ENCODE data around the gene PRSS53. TPM values are rescaled to one million over a fixed set of nuclear protein-coding genes. Genes with fewer than 3 reads are reported as not detected.

PRSS53 gene
- polyA plus RNA-seq, 3 donors, result 0.17 to 5.1 TPM; not detected in 1

- no peak overlapping the region for H2AFZ ChIP-seq (ENCODE audit: insufficient read depth, low read depth, low read length, poor library complexity, severe bottlenecking)
- Mint-ChIP-seq H3K9me3 (peaks cover 0 to 3% (median 0%) of the 10 kb centered on the region in 7 donors), H3K4me1 (peaks cover 14% of the 10 kb centered on the region), H3K36me3 (peaks cover 43 to 79% of the 10 kb centered on the region in 2 donors), H3K27me3 (ENCODE audit: low read depth in 3 of 3) (peaks cover 0 to 5% (median 1%) of the 10 kb centered on the region in 3 donors), H3K4me3 (no peak overlapping the region), H3K27ac (no peak overlapping the region)
- TF ChIP-seq CTCF (IDR thresholded peaks at IDR 0.05), result no peak
- no peak overlapping the region for H3K9ac ChIP-seq (ENCODE audit: insufficient read depth, low read length, poor library complexity, severe bottlenecking)
- no peaks in the 10 kb centered on the region for H3K9me3 ChIP-seq (replicated peaks in 1 of 2; ENCODE audit: control insufficient read depth in 1 of 2, insufficient read depth in 1 of 2, low read length in 2 of 2)
- no peak overlapping the region for H3K4me3 ChIP-seq (replicated peaks in 1 of 3; ENCODE audit: low read depth in 2 of 3, low read length in 3 of 3)
- WGBS (ENCODE audit: insufficient coverage), result 97% methylated on average over 52 of the region's 54 CpGs
- peaks cover 15% of the 10 kb centered on the region for H4K20me1 ChIP-seq (ENCODE audit: insufficient read depth, low read length)
- peaks cover 18% of the 10 kb centered on the region for H3K79me2 ChIP-seq (ENCODE audit: insufficient read depth, low read length)
- no peak overlapping the region for H3K4me2 ChIP-seq (replicated peaks; ENCODE audit: extremely low read depth, low read length, poor library complexity, severe bottlenecking)
- intact Hi-C loops (cut with micrococcal nuclease), result no loop called here
- no peak overlapping the region for H3K27ac ChIP-seq (ENCODE audit: low read depth in 1 of 2, low read length in 2 of 2)
- peaks cover 0 to 5% of the 10 kb centered on the region in 2 donors for H3K4me1 ChIP-seq (ENCODE audit: control insufficient read depth in 1 of 2, insufficient read depth in 2 of 2, low read length in 2 of 2)
- H3K36me3 ChIP-seq (replicated peaks in 1 of 2; ENCODE audit: control insufficient read depth in 1 of 2, insufficient read depth in 2 of 2, low read length in 2 of 2), result peaks cover 25 to 46% of the 10 kb centered on the region in 2 donors
- no peak for DNase-seq
- no peaks in the 10 kb centered on the region for H3K27me3 ChIP-seq (ENCODE audit: control insufficient read depth in 2 of 2, insufficient read depth in 2 of 2, low read length in 2 of 2)
These were observed 26.8 kb downstream of the PRSS53 start for GRCh38 chr16:31061813-31062440.

GRCh38 chr16:31061126-31061812 is 27.5 kb downstream of the PRSS53 start:
- H3K36me3 ChIP-seq (replicated peaks in 1 of 2; ENCODE audit: control insufficient read depth in 1 of 2, insufficient read depth in 2 of 2, low read length in 2 of 2), result peaks cover 25 to 46% of the 10 kb centered on the region in 2 donors
- peaks cover 0 to 4% of the 10 kb centered on the region in 2 donors for H3K4me1 ChIP-seq (ENCODE audit: control insufficient read depth in 1 of 2, insufficient read depth in 2 of 2, low read length in 2 of 2)

More at GRCh38 chr16:31061126-31061812, 27.5 kb downstream of the PRSS53 start:
- H3K36me3 Mint-ChIP-seq, result peaks cover 43 to 77% of the 10 kb centered on the region in 2 donors
- peaks cover 0 to 5% (median 1%) of the 10 kb centered on the region in 3 donors for H3K27me3 Mint-ChIP-seq (ENCODE audit: low read depth in 3 of 3)
- no peak overlapping the region for H3K27ac ChIP-seq (ENCODE audit: low read depth in 1 of 2, low read length in 2 of 2)
- H3K9ac ChIP-seq (ENCODE audit: insufficient read depth, low read length, poor library complexity, severe bottlenecking), result no peak overlapping the region
- intact Hi-C loops (cut with micrococcal nuclease), result no loop called here
- H3K4me3 ChIP-seq (replicated peaks in 1 of 3; ENCODE audit: low read depth in 2 of 3, low read length in 3 of 3), result no peak overlapping the region
- H3K4me2 ChIP-seq (replicated peaks; ENCODE audit: extremely low read depth, low read length, poor library complexity, severe bottlenecking), result no peak overlapping the region
- H3K27ac Mint-ChIP-seq, result peak overlapping the region in 1 of 7 donors; percentile 74
- H3K79me2 ChIP-seq (ENCODE audit: insufficient read depth, low read length), result peaks cover 12% of the 10 kb centered on the region
- WGBS (ENCODE audit: insufficient coverage), result 95% methylated on average over 38 of the region's 42 CpGs
- H3K4me1 Mint-ChIP-seq, result peaks cover 9% of the 10 kb centered on the region
- peaks cover 0 to 2% (median 0%) of the 10 kb centered on the region in 7 donors for H3K9me3 Mint-ChIP-seq
- H3K27me3 ChIP-seq (ENCODE audit: control insufficient read depth in 2 of 2, insufficient read depth in 2 of 2, low read length in 2 of 2), result no peaks in the 10 kb centered on the region
- DNase-seq, result no peak
- TF ChIP-seq CTCF (IDR thresholded peaks at IDR 0.05), result no peak
- H2AFZ ChIP-seq (ENCODE audit: insufficient read depth, low read depth, low read length, poor library complexity, severe bottlenecking), result no peak overlapping the region
- peaks cover 14% of the 10 kb centered on the region for H4K20me1 ChIP-seq (ENCODE audit: insufficient read depth, low read length)
- no peak overlapping the region for H3K4me3 Mint-ChIP-seq
- H3K9me3 ChIP-seq (replicated peaks in 1 of 2; ENCODE audit: control insufficient read depth in 1 of 2, insufficient read depth in 1 of 2, low read length in 2 of 2), result no peaks in the 10 kb centered on the region

All from CD14-positive monocyte (primary cell).